Large intestine (tissue), 12 donors: ENCODE data around the gene IZUMO4. TPM values are rescaled to one million over a fixed set of nuclear protein-coding genes. Genes with fewer than 3 reads are reported as not detected.

Source experiments
- DNase-seq, 2 donors: peaks; one replicate each; pipeline versions ENCODE4 v3.0.0 to v3.0.0-alpha.2; 2013
- H3K27ac ChIP-seq: one replicate; pipeline ENCODE4 v1.5.1; 2013; ENCODE audit warnings: low read length
- H3K27me3 ChIP-seq: 2 replicates; pipeline ENCODE4 v1.6.1; 2013; ENCODE audit warnings: low read length; ENCODE audit not compliant: control insufficient read depth, insufficient read depth
- H3K36me3 ChIP-seq: 2 replicates; pipeline ENCODE4 v1.6.1; 2013; ENCODE audit warnings: low read length; ENCODE audit not compliant: control insufficient read depth, insufficient read depth
- H3K4me1 ChIP-seq: one replicate; pipeline ENCODE4 v1.6.1; 2013; ENCODE audit warnings: low read length; ENCODE audit not compliant: control insufficient read depth, insufficient read depth
- H3K4me3 ChIP-seq: one replicate; pipeline ENCODE4 v1.5.1; 2013; ENCODE audit warnings: low read length
- H3K9me3 ChIP-seq: one replicate; pipeline ENCODE4 v1.6.1; 2013; ENCODE audit warnings: mild to moderate bottlenecking, low read depth, low read length, moderate library complexity; ENCODE audit not compliant: control insufficient read depth
- WGBS: methylation state at CpG from one replicate; pipeline ENCODE4 v1.1.5; 2013; ENCODE audit warnings: low lambda C conversion rate; ENCODE audit not compliant: insufficient coverage; 5-methylcytosine and 5-hydroxymethylcytosine counted together
- long read RNA-seq, 11 donors: transcript quantifications; one replicate each; lab custom pipeline, GENCODE V29; 2026
- polyA plus RNA-seq: library from polyadenylated mRNA; unstranded; fragments of 120-200 nt; gene quantifications from one replicate; pipeline ENCODE4 v1.2.1, GENCODE V29; 2013

Gene IZUMO4, protein sequence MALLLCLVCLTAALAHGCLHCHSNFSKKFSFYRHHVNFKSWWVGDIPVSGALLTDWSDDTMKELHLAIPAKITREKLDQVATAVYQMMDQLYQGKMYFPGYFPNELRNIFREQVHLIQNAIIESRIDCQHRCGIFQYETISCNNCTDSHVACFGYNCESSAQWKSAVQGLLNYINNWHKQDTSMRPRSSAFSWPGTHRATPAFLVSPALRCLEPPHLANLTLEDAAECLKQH
- 4.4 TPM for polyA plus RNA-seq
- long read RNA-seq, donor 1, partial matches to known transcripts, result 0 of 1 reads
- long read RNA-seq, donor 1, other reads (novel, unspliced or antisense), result 0 of 1 reads
- long read RNA-seq, donor 2, result 0 reads
- long read RNA-seq, donor 3, result 0 reads
- long read RNA-seq, donor 4, result 0 reads
- long read RNA-seq, donor 5, result 0 reads
- long read RNA-seq, donor 6, result 0 reads
- long read RNA-seq, donor 7, result 0 reads
- long read RNA-seq, donor 8, result 0 reads
- long read RNA-seq, donor 9, partial matches to known transcripts, result 0 of 1 reads
- long read RNA-seq, donor 9, other reads (novel, unspliced or antisense), result 0 of 1 reads
- long read RNA-seq, donor 10, result 0 reads
- long read RNA-seq, donor 11, result 0 reads

DNA sequence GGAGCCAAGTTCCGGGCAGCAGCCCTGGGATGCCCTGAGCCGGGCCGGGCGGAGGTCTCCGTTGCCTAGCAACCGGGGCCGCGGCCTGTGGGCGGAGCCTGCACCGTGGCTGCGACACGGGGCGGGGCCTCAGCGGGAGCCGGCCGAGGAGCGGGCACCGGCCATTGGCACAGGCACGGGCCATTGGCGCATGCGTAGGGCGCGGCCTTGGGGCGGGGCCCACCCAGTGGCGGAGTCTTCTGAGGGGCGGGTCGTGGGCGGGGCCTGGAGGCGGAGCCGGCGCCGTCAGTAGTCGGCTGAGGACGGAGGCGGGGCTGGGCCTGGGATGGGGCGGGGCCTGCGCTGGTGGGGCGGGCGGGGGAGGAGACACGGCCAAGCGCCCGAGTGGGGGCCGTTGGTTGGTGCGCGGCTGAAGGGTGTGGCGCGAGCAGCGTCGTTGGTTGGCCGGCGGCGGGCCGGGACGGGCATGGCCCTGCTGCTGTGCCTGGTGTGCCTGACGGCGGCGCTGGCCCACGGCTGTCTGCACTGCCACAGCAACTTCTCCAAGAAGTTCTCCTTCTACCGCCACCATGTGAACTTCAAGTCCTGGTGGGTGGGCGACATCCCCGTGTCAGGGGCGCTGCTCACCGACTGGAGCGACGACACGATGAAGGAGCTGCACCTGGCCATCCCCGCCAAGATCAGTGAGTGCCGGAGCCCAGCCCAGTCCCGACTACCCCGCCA lies at the start of gene IZUMO4:
Gene IZUMO4, plus strand, starts transcription at position 436 of the 723 bp plus-strand sequence. Its CDS starts 31 bp downstream, at position 467.
- H3K27ac ChIP-seq, result peak within 1 kb of the TSS; percentile 97
- peaks cover 21% of the 10 kb centered on the region for H3K4me1 ChIP-seq
- DNase-seq, result peak; percentile 98
- peaks cover 22% of the 10 kb centered on the region for H3K36me3 ChIP-seq
- H3K9me3 ChIP-seq, result peaks cover 4% of the 10 kb centered on the region
- H3K27me3 ChIP-seq, result no peaks in the 10 kb centered on the region
- H3K4me3 ChIP-seq, result peak within 1 kb of the TSS; percentile 86
- whole genome bisulfite sequencing, result no CpG with 5 or more reads among the region's 70 CpGs

DNA sequence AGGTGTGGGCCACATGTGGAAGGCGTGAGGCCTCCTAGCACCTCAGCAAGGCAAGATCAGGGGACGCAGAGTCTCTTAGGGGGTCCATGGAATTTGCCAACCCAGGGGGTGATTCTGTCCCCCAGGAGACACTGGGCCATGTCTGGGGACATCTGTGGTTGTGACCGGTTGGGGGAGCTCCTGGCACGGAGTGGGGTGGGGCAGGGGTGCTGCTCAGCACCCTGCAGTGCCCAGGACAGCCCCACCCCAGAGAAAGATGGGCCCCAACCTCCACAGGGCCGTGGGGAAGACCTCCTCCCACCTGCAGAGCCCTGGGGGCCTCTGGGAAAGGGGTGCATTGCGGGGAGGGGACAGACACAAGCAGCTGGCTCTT lies 49.7 kb upstream of the IZUMO4 start:
- no peak overlapping the region for H3K27ac ChIP-seq
- H3K9me3 ChIP-seq, result peaks cover 2% of the 10 kb centered on the region
- WGBS, result no CpG with 5 or more reads among the region's 6 CpGs
- H3K27me3 ChIP-seq, result no peaks in the 10 kb centered on the region
- peaks cover 60% of the 10 kb centered on the region for H3K4me1 ChIP-seq
- peaks cover 67% of the 10 kb centered on the region for H3K36me3 ChIP-seq
- H3K4me3 ChIP-seq, result no peak overlapping the region
- no peak for DNase-seq

DNA sequence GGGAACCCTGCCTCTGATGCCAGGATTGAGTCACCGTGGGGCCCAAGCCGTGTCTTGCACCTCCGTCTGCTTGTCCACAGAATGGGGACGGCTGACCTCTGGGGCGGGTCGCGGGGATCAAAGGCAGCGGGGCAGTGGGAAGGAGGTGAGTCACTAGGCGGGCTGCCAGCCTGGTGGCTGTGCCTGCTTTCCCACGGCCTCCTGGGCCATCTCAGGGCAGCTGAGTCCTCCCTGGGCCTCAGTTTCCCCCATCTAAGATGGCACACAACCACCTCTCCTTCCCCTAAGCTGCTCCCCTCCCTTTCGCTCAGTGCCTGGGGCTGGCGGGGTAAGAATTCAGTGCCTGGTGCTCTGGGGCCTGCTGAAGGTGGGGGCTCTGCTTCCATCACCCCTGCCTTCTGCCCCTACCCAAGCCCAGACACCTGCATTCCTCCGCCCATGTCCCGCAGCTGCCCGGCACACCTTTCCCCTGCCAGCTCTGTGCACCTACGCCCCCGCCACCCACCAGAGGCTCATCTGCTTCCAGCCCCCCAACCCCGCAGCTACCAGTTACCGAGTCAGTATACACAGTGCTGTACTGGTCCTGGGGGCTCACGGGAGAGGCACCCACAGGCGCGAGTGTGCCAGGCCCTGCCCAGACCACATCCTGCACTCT lies 49.1 kb upstream of the IZUMO4 start:
- Histone ChIP-seq H3K27me3 (no peaks in the 10 kb centered on the region), H3K9me3 (no peaks in the 10 kb centered on the region), H3K4me3 (no peak overlapping the region), H3K4me1 (peaks cover 56% of the 10 kb centered on the region), H3K27ac (no peak overlapping the region), H3K36me3 (peaks cover 63% of the 10 kb centered on the region)
- DNase-seq, result peak in 1 of 2 donors; percentile 25
- no CpG with 5 or more reads among the region's 22 CpGs for WGBS

DNA sequence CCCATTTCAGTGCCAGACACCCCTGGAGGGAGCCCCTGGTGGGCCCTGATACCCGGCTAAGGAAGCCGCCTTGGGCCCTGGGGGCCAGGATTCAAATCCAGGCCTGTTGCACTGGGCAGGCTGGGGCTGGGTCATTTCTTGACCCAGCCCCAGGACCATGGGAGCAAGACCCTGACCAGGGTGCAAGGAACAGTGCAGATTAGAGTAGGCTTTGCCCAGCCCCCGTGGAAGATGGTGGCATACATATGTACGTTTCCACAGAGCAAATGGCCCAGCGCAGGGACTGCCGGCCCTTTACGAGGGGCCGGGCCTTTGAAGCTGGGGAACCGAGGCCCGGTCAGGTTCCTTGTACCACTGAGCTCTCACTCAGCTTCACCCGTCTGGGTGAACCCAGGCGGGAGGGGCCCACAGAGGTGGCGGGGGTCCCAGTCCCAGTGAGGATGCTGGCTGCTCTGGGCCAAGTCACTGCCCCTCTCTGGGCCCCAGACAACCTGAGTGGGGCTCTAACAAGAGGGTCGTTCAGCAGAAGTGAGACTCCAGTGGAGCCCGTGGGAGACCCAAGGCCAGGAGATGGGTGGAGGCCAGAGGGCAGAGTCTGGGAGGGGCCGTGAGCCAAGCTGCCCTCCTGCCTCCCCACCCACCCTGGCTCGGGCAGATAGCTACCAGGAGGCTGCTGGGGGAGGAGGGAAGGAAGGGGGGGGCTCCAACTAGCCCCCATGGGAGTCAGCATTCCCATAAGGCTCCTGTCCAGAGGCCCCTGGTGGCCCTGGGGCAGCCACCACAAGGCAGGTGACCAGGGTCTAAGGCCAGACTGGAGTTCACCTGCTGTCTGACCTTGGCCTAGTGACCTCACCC lies 48.4 kb upstream of the IZUMO4 start:
- H3K4me1 ChIP-seq, result peaks cover 49% of the 10 kb centered on the region
- H3K27ac ChIP-seq, result peak overlapping the region; percentile 97
- peaks cover 56% of the 10 kb centered on the region for H3K36me3 ChIP-seq
- peak overlapping the region; percentile 99 for H3K4me3 ChIP-seq
- no peaks in the 10 kb centered on the region for H3K27me3 ChIP-seq
- H3K9me3 ChIP-seq, result no peaks in the 10 kb centered on the region
- WGBS, result no CpG with 5 or more reads among the region's 17 CpGs
- DNase-seq, result no peak

DNA sequence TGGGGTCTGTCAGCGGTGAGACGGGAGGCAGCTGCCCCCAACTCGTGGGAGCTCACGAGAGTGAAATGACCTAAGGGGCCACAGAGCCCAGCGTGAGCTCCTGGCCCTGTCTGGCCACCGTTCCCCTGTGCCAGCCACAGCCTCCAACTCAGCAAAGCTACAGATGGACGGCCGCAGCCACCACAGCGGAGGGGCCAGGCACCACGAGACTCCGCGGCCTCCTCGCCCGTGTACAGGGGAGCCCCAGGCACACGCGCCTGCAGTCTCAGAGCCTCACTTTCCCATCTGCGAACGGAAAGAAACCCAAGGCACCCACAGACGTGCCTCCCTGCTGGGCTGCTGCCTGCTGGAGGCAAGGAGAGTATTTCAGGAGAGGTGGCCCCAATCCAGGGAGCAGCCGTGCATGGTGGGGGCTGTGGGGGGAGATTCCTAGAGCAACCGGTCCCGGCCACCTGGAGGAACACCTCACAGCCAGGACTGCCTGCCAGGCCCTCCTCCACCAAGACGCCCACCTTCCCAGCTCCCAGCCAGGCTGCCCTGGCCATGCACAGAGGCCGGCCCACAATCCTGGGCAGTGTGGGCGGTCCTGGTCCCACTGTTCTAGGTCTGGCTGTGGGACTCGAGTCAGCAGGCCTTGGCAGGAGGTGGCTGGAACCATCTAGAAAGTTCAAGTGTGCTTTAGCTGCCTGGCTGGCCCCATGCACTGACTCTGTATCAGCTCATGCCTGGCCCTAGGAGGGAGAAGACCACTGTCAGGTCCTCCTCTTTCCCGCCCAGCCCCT lies 47.6 kb upstream of the IZUMO4 start:
- Histone ChIP-seq H3K27me3 (no peaks in the 10 kb centered on the region), H3K4me1 (peaks cover 45% of the 10 kb centered on the region)
- WGBS, result no CpG with 5 or more reads among the region's 27 CpGs

DNA sequence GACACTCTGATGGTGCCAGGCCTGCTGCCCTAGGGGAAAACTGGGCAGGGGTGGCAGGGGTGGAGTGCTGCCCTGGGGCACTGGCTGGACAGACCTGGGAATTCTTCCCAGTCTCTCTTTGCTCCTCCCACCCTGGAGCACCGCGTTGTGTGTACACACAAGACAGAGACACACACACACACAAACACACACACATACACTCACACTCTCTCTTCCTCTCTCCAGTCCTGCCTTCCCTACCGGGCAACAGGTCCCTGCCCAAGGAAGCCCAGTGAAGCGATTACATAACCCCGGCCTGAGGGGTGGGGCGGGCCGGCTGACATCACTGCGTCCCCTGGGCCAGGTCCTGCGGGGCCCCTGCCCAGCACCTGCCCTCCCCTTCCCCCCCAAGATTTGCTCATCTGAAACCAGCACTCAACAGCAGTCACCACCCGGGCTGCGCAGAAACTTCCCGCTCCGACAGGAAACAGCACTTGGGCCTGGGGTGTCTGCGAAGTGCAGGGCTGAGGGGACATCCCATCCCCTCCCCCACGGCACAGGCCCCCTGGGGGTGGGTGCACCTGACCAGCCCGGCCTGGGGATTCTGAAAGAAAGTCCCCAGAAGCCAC lies 46.9 kb upstream of the IZUMO4 start:
- no peaks in the 10 kb centered on the region for H3K27me3 ChIP-seq
- H3K27ac ChIP-seq, result peak overlapping the region; percentile 97
- WGBS, result no CpG with 5 or more reads among the region's 16 CpGs
- H3K4me1 ChIP-seq, result peaks cover 44% of the 10 kb centered on the region
- no peaks in the 10 kb centered on the region for H3K9me3 ChIP-seq
- peak; percentile 81 to 90 for DNase-seq
- H3K4me3 ChIP-seq, result peak overlapping the region; percentile 99
- peaks cover 44% of the 10 kb centered on the region for H3K36me3 ChIP-seq

More for the DNA sequence above, 47.6 kb upstream of the IZUMO4 start:
- no peaks in the 10 kb centered on the region for H3K9me3 ChIP-seq
- H3K4me3 ChIP-seq, result peak overlapping the region; percentile 99
- H3K27ac ChIP-seq, result peak overlapping the region; percentile 97
- peaks cover 51% of the 10 kb centered on the region for H3K36me3 ChIP-seq
- DNase-seq, result peak in 1 of 2 donors; percentile 12

DNA sequence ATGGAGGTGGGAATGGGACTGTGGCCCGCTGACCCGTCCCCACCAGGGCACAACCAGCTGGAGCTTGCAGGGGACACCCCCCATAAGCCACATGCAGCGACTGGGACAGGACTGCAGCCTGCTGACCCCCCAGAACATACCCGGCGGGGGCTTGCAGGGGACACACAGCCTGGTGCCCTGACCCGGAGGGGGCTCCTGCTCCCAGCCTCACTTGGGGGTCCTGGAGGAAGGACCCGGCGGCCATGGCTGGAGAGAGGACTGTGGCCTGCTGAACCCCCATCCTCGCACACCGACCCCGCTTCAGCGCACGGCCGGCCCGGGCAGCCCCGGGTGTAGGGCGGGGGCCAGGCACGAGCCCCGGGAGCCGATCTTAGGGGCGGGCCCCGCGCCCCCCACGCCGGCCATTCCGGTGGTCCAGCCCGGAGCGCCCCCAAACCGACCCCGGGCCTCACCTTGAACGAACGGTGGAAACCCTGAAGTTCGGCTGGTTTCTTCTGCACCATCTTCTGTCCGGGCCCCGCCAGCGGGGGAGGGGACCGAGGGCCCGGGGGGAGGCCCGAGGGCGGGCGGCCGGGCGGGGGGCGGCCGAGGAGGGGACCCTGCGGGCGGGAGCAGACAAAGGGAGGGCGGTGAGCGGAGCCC lies 46.2 kb upstream of the IZUMO4 start:
- peak overlapping the region; percentile 97 for H3K27ac ChIP-seq
- DNase-seq, result no peak
- H3K9me3 ChIP-seq, result no peaks in the 10 kb centered on the region
- peak overlapping the region; percentile 99 for H3K4me3 ChIP-seq
- H3K27me3 ChIP-seq, result no peaks in the 10 kb centered on the region
- H3K4me1 ChIP-seq, result peaks cover 45% of the 10 kb centered on the region
- WGBS, result no CpG with 5 or more reads among the region's 49 CpGs
- H3K36me3 ChIP-seq, result peaks cover 38% of the 10 kb centered on the region

DNA sequence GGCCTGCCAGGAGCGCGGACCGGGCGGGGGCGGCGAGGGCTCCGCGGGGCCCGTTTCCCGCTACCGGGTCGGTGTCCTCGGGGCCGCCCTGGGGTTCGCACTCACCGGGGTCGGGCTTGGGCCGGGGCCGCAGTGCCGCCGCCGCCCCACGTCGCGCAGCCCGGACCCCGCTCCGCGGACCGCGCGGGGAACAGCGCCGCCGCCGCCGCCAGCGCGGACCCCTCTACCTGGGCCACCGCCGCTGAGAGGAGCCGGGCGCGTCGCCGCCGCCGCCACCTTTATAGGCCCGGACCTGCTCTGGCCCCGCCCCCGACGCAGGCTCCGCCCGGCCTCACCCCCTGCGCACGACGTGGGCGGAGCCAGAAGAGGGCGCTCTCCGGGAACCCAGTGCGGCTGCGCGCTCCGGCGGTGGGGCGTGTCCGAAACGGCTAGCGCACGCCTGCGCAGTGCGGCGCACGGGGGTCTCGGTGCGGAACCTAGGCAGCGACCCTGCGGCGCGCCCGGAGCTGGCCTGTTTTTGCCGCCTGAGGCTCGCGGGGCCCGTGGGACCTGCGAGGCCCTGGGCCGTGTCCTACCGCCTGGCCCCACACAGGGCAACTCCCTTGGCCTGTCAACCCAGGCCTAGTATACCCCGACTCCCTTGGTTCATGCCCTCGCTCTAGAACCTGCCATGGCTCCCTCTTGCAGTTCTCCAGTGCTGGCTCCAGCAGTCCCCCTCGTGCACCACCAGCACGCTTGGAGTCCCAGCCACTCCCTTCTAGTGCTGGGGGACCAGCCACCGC lies 45.5 kb upstream of the IZUMO4 start, which contains the start of gene MKNK2:
Gene MKNK2, minus strand, starts transcription at position 254 of the 782 bp plus-strand sequence. CDS start 393 bp downstream, outside the sequence.
- H3K27ac ChIP-seq, result peak within 1 kb of the TSS; percentile 97
- peaks cover 47% of the 10 kb centered on the region for H3K4me1 ChIP-seq
- H3K9me3 ChIP-seq, result no peaks in the 10 kb centered on the region
- H3K27me3 ChIP-seq, result no peaks in the 10 kb centered on the region
- H3K36me3 ChIP-seq, result peaks cover 30% of the 10 kb centered on the region
- H3K4me3 ChIP-seq, result peak within 1 kb of the TSS; percentile 99
- DNase-seq, result peak; percentile 84 to 87
- no CpG with 5 or more reads among the region's 93 CpGs for WGBS
